ENCODE results near the gene DLGAP3. TPM values are rescaled to one million over a fixed set of nuclear protein-coding genes. Genes with fewer than 3 reads are reported as not detected.

Gene DLGAP3
- total RNA-seq, 1 donor from 2014 or later, result 44.8 TPM

- H3K9me3 Mint-ChIP-seq (ENCODE audit: unreplicated experiment), result peaks cover 9% of the 10 kb centered on the region
- no peak for DNase-seq
- no peak overlapping the region for H3K4me3 Mint-ChIP-seq (ENCODE audit: unreplicated experiment)
- H3K27me3 Mint-ChIP-seq (ENCODE audit: unreplicated experiment), result peaks cover 6% of the 10 kb centered on the region
- H3K4me1 Mint-ChIP-seq (ENCODE audit: low read depth, unreplicated experiment), result peaks cover 29% of the 10 kb centered on the region
- no peaks in the 10 kb centered on the region for H3K36me3 Mint-ChIP-seq (ENCODE audit: unreplicated experiment)
- peak overlapping the region; percentile 92 for H3K27ac Mint-ChIP-seq (ENCODE audit: unreplicated experiment)
- no peak for TF ChIP-seq CTCF (IDR thresholded peaks at IDR 0.05; ENCODE audit: partially characterized antibody, unreplicated experiment)
These were observed 21.1 kb downstream of the DLGAP3 start for GRCh38 chr1:34908369-34908768.

GRCh38 chr1:34907487-34908090 lies 21.9 kb downstream of the DLGAP3 start:
- no peaks in the 10 kb centered on the region for H3K36me3 Mint-ChIP-seq (ENCODE audit: unreplicated experiment)
- DNase-seq, result no peak
- peaks cover 4% of the 10 kb centered on the region for H3K27me3 Mint-ChIP-seq (ENCODE audit: unreplicated experiment)

DNA sequence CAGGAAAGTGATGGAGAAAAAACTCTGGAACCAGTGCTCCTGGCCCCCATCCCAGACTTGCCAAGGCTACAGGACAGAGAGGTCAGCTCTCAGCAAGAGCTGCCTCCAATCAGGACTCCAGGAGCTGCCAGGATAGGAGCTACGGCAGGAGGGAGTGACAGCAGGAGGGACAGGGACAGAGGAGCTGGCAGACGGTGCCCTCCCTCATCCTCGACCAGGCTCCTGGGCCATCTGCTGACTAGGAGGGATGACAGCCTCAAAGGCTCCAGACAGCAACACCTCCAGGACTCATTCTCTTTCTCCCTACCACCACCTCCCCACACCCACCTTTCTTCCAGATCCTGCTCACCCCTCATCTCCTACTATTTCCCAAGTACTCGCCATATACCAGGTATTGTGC lies 22.7 kb downstream of the DLGAP3 start:
- peak overlapping the region; percentile 92 for H3K27ac Mint-ChIP-seq (ENCODE audit: unreplicated experiment)
- peaks cover 7% of the 10 kb centered on the region for H3K9me3 Mint-ChIP-seq (ENCODE audit: unreplicated experiment)
- peak overlapping the region; percentile 69 for H3K4me3 Mint-ChIP-seq (ENCODE audit: unreplicated experiment)
- peak; percentile 63 for DNase-seq
- no peaks in the 10 kb centered on the region for H3K36me3 Mint-ChIP-seq (ENCODE audit: unreplicated experiment)
- H3K4me1 Mint-ChIP-seq (ENCODE audit: low read depth, unreplicated experiment), result peaks cover 41% of the 10 kb centered on the region
- peaks cover 4% of the 10 kb centered on the region for H3K27me3 Mint-ChIP-seq (ENCODE audit: unreplicated experiment)
- TF ChIP-seq CTCF (IDR thresholded peaks at IDR 0.05; ENCODE audit: partially characterized antibody, unreplicated experiment), result no peak

More at GRCh38 chr1:34907487-34908090, 21.9 kb downstream of the DLGAP3 start:
- TF ChIP-seq CTCF (IDR thresholded peaks at IDR 0.05; ENCODE audit: partially characterized antibody, unreplicated experiment), result no peak
- Mint-ChIP-seq H3K4me3 (ENCODE audit: unreplicated experiment) (no peak overlapping the region), H3K9me3 (ENCODE audit: unreplicated experiment) (peaks cover 9% of the 10 kb centered on the region), H3K27ac (ENCODE audit: unreplicated experiment) (peak overlapping the region; percentile 92), H3K4me1 (ENCODE audit: low read depth, unreplicated experiment) (peaks cover 36% of the 10 kb centered on the region)

DNA sequence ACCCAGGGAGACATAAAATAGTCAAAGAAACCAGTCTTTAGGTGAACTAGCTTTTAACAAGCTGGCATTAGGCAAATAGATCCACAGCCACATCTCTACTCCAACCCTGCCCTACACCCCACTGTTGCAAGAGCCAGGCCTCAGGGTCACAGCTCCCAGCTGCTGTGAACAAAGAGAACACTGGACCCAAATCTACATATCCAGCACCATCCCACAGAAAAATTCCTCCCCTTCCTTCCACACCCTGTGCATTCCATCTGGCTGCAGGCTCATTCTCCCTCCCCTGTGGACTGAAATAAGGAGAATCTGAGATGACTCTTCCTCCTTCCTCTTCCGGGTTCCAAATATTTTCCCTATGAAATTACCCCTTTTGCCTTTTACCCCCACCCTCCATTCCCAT lies 23.2 kb downstream of the DLGAP3 start:
- Mint-ChIP-seq H3K9me3 (ENCODE audit: unreplicated experiment) (peaks cover 7% of the 10 kb centered on the region), H3K36me3 (ENCODE audit: unreplicated experiment) (no peaks in the 10 kb centered on the region), H3K4me1 (ENCODE audit: low read depth, unreplicated experiment) (peaks cover 42% of the 10 kb centered on the region), H3K4me3 (ENCODE audit: unreplicated experiment) (peak overlapping the region; percentile 69), H3K27me3 (ENCODE audit: unreplicated experiment) (peaks cover 4% of the 10 kb centered on the region), H3K27ac (ENCODE audit: unreplicated experiment) (peak overlapping the region; percentile 92)
- TF ChIP-seq CTCF (IDR thresholded peaks at IDR 0.05; ENCODE audit: partially characterized antibody, unreplicated experiment), result no peak
- DNase-seq, result no peak

GRCh38 chr1:34905098-34905459 lies 24.4 kb downstream of the DLGAP3 start:
- no peak for TF ChIP-seq CTCF (IDR thresholded peaks at IDR 0.05; ENCODE audit: partially characterized antibody, unreplicated experiment)
- Mint-ChIP-seq H3K9me3 (ENCODE audit: unreplicated experiment) (peaks cover 7% of the 10 kb centered on the region), H3K36me3 (ENCODE audit: unreplicated experiment) (no peaks in the 10 kb centered on the region), H3K4me1 (ENCODE audit: low read depth, unreplicated experiment) (peaks cover 44% of the 10 kb centered on the region), H3K4me3 (ENCODE audit: unreplicated experiment) (no peak overlapping the region), H3K27ac (ENCODE audit: unreplicated experiment) (no peak overlapping the region), H3K27me3 (ENCODE audit: unreplicated experiment) (peaks cover 4% of the 10 kb centered on the region)
- no peak for DNase-seq
